ENCODE data around the gene DYNC1LI2.

DYNC1LI2 gene

GRCh38 chr16:66719246-66719645, 32.2 kb downstream of the DYNC1LI2 start:
- Histone ChIP-seq H2BK120ac (ENCODE audit: low read depth, low read length) (no peak overlapping the region), H3K14ac (ENCODE audit: low read length) (no peak overlapping the region), H3K4me3 (ENCODE audit: low read length in 2 of 2) (no peak overlapping the region), H3K9me3 (replicated peaks in 1 of 2; ENCODE audit: control insufficient read depth in 2 of 2, insufficient read depth in 1 of 2, low read depth in 1 of 2, low read length in 2 of 2) (no peaks in the 10 kb centered on the region), H3K4me2 (ENCODE audit: insufficient read depth, low read length, poor library complexity, severe bottlenecking) (no peak overlapping the region), H3K4me1 (ENCODE audit: control insufficient read depth in 2 of 2, insufficient read depth in 1 of 2, low read depth in 1 of 2, low read length in 2 of 2) (no peaks in the 10 kb centered on the region), H3K18ac (ENCODE audit: low read length) (no peak overlapping the region), H3K4ac (ENCODE audit: low read length) (no peak overlapping the region), H3K27ac (replicated peaks; ENCODE audit: low read length) (no peak overlapping the region), H3K9ac (ENCODE audit: low read depth, low read length, poor library complexity) (no peak overlapping the region), H2AK5ac (ENCODE audit: low read depth, low read length) (no peak overlapping the region), H4K91ac (ENCODE audit: low read depth, low read length, poor library complexity) (no peak overlapping the region), H2BK12ac (ENCODE audit: low read length) (no peak overlapping the region), H3K27me3 (ENCODE audit: control insufficient read depth in 3 of 3, insufficient read depth in 3 of 3, low read depth in 1 of 3, low read length in 3 of 3) (no peaks in the 10 kb centered on the region), H2BK5ac (ENCODE audit: low read length) (no peak overlapping the region), H3K23ac (ENCODE audit: low read depth, low read length, poor library complexity) (no peak overlapping the region), H4K8ac (ENCODE audit: low read depth, low read length) (no peak overlapping the region), H2AFZ (ENCODE audit: low read length) (no peak overlapping the region), H3K36me3 (replicated peaks in 1 of 2; ENCODE audit: control insufficient read depth in 2 of 2, insufficient read depth in 2 of 2, low read length in 2 of 2) (peaks cover 15 to 64% of the 10 kb centered on the region in 2 donors), H3K79me1 (ENCODE audit: low read depth, low read length) (no peaks in the 10 kb centered on the region), H2BK15ac (ENCODE audit: low read length) (no peak overlapping the region)
- 100% methylated on average over 1 of the region's 4 CpGs; no CpG with 5 or more reads in 1 of the 2 donors for WGBS, 2 donors (ENCODE audit: extremely low coverage in 2 of 2, insufficient read length in 2 of 2, insufficient replicate concordance in 1 of 2)
- DNase-seq (ENCODE audit: low spot score), result no peak

GRCh38 chr16:66717776-66718175, 33.6 kb downstream of the DYNC1LI2 start:
- no peak for DNase-seq (ENCODE audit: low spot score)
- WGBS, 2 donors (ENCODE audit: extremely low coverage in 2 of 2, insufficient read length in 2 of 2, insufficient replicate concordance in 1 of 2), result no CpG with 5 or more reads among the region's 4 CpGs
- Histone ChIP-seq H3K4me3 (ENCODE audit: low read length in 2 of 2) (no peak overlapping the region), H2BK12ac (ENCODE audit: low read length) (no peak overlapping the region), H3K14ac (ENCODE audit: low read length) (no peak overlapping the region), H2BK15ac (ENCODE audit: low read length) (no peak overlapping the region), H3K27ac (replicated peaks; ENCODE audit: low read length) (peak overlapping the region; percentile 5), H3K9ac (ENCODE audit: low read depth, low read length, poor library complexity) (no peak overlapping the region), H3K4me1 (ENCODE audit: control insufficient read depth in 2 of 2, insufficient read depth in 1 of 2, low read depth in 1 of 2, low read length in 2 of 2) (no peaks in the 10 kb centered on the region), H2AK5ac (ENCODE audit: low read depth, low read length) (no peak overlapping the region), H4K91ac (ENCODE audit: low read depth, low read length, poor library complexity) (no peak overlapping the region), H3K23ac (ENCODE audit: low read depth, low read length, poor library complexity) (no peak overlapping the region), H4K8ac (ENCODE audit: low read depth, low read length) (no peak overlapping the region), H3K79me1 (ENCODE audit: low read depth, low read length) (no peaks in the 10 kb centered on the region), H3K36me3 (replicated peaks in 1 of 2; ENCODE audit: control insufficient read depth in 2 of 2, insufficient read depth in 2 of 2, low read length in 2 of 2) (peaks cover 5 to 49% of the 10 kb centered on the region in 2 donors), H3K9me3 (replicated peaks in 1 of 2; ENCODE audit: control insufficient read depth in 2 of 2, insufficient read depth in 1 of 2, low read depth in 1 of 2, low read length in 2 of 2) (no peaks in the 10 kb centered on the region), H3K4me2 (ENCODE audit: insufficient read depth, low read length, poor library complexity, severe bottlenecking) (no peak overlapping the region), H3K27me3 (ENCODE audit: control insufficient read depth in 3 of 3, insufficient read depth in 3 of 3, low read depth in 1 of 3, low read length in 3 of 3) (no peaks in the 10 kb centered on the region), H3K18ac (ENCODE audit: low read length) (peak overlapping the region; percentile 11), H2BK120ac (ENCODE audit: low read depth, low read length) (no peak overlapping the region), H3K4ac (ENCODE audit: low read length) (no peak overlapping the region), H2BK5ac (ENCODE audit: low read length) (no peak overlapping the region), H2AFZ (ENCODE audit: low read length) (no peak overlapping the region)

DNA sequence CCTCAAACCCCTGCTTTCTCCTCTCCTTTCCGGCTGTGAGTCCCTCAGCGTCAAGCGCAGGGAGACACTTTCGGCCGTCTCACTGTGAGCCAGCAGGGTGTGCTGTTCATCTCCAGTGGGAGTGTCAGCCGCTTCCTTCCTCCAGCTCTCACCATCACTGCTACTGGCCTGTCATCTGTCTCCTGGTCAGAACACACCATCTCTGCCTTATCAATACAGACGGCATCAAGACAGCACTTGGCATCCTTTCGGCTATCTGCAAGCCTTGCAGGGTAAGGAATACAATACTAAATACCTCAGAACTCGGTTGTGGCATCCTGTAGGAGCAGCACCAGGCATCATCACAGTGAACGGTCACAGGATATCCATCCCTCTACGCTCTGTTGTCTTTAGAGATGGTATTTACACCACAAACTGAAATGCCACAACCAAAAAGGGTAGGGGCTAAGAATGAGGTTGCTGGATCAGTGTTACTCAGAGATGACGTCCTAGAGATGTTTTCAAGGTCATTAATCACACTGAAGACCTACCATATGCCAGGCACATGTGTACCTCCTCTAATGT, 34.2 kb downstream of the DYNC1LI2 start:
- no CpG with 5 or more reads among the region's 12 CpGs for WGBS, 2 donors (ENCODE audit: extremely low coverage in 2 of 2, insufficient read length in 2 of 2, insufficient replicate concordance in 1 of 2)
- no peak overlapping the region for H2BK120ac ChIP-seq (ENCODE audit: low read depth, low read length)
- H3K14ac ChIP-seq (ENCODE audit: low read length), result no peak overlapping the region
- H2AK5ac ChIP-seq (ENCODE audit: low read depth, low read length), result no peak overlapping the region
- no peak overlapping the region for H3K4ac ChIP-seq (ENCODE audit: low read length)
- no peak overlapping the region for H3K27ac ChIP-seq (replicated peaks; ENCODE audit: low read length)
- H2BK5ac ChIP-seq (ENCODE audit: low read length), result no peak overlapping the region
- H3K18ac ChIP-seq (ENCODE audit: low read length), result no peak overlapping the region
- DNase-seq (ENCODE audit: low spot score), result no peak
- H3K27me3 ChIP-seq (ENCODE audit: control insufficient read depth in 3 of 3, insufficient read depth in 3 of 3, low read depth in 1 of 3, low read length in 3 of 3), result no peaks in the 10 kb centered on the region
- H2AFZ ChIP-seq (ENCODE audit: low read length), result no peak overlapping the region
- no peak overlapping the region for H4K8ac ChIP-seq (ENCODE audit: low read depth, low read length)
- H2BK12ac ChIP-seq (ENCODE audit: low read length), result no peak overlapping the region
- no peak overlapping the region for H3K4me2 ChIP-seq (ENCODE audit: insufficient read depth, low read length, poor library complexity, severe bottlenecking)
- H3K36me3 ChIP-seq (replicated peaks in 1 of 2; ENCODE audit: control insufficient read depth in 2 of 2, insufficient read depth in 2 of 2, low read length in 2 of 2), result peaks cover 2 to 43% of the 10 kb centered on the region in 2 donors
- no peaks in the 10 kb centered on the region for H3K79me1 ChIP-seq (ENCODE audit: low read depth, low read length)
- no peak overlapping the region for H2BK15ac ChIP-seq (ENCODE audit: low read length)
- H3K9me3 ChIP-seq (replicated peaks in 1 of 2; ENCODE audit: control insufficient read depth in 2 of 2, insufficient read depth in 1 of 2, low read depth in 1 of 2, low read length in 2 of 2), result no peaks in the 10 kb centered on the region
- no peaks in the 10 kb centered on the region for H3K4me1 ChIP-seq (ENCODE audit: control insufficient read depth in 2 of 2, insufficient read depth in 1 of 2, low read depth in 1 of 2, low read length in 2 of 2)
- H3K4me3 ChIP-seq (ENCODE audit: low read length in 2 of 2), result no peak overlapping the region
- no peak overlapping the region for H3K23ac ChIP-seq (ENCODE audit: low read depth, low read length, poor library complexity)
- no peak overlapping the region for H4K91ac ChIP-seq (ENCODE audit: low read depth, low read length, poor library complexity)
- H3K9ac ChIP-seq (ENCODE audit: low read depth, low read length, poor library complexity), result no peak overlapping the region

DNA sequence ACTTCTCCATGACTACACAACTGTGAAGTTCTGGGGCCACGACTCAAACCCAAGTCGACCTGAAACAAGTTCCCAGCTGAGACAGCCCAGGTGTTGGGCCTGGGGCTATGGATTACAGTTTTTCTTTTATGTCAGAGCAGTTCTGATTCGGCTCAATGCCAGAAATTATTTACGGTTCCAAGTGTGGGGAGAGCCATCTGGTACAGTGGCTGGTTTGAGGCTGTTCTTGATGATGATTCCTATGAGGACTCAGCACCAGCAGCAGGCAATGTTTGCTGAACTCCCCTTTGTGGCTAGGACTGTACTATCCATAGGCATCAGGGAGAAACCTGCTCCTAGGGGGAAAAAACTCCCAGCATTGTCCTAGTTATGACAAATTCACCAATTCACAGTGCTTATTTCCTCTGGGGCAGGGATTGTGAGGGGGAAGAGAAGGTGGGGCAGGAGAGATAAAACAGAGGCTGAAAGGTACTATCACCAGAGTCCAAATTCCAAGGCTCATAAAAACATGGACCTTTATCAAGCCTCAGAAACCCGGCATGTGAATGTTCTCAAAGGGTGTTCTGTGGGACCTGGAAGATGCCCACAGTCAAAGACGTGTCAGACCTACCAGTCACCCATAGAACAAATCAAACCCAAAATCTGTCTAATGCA, 36.6 kb downstream of the DYNC1LI2 start:
- no peak overlapping the region for H3K14ac ChIP-seq (ENCODE audit: low read length)
- no peak for DNase-seq (ENCODE audit: low spot score)
- no peak overlapping the region for H4K91ac ChIP-seq (ENCODE audit: low read depth, low read length, poor library complexity)
- no peak overlapping the region for H3K4me2 ChIP-seq (ENCODE audit: insufficient read depth, low read length, poor library complexity, severe bottlenecking)
- peaks cover 0 to 5% of the 10 kb centered on the region in 2 donors for H3K9me3 ChIP-seq (replicated peaks in 1 of 2; ENCODE audit: control insufficient read depth in 2 of 2, insufficient read depth in 1 of 2, low read depth in 1 of 2, low read length in 2 of 2)
- no peaks in the 10 kb centered on the region for H3K4me1 ChIP-seq (ENCODE audit: control insufficient read depth in 2 of 2, insufficient read depth in 1 of 2, low read depth in 1 of 2, low read length in 2 of 2)
- H3K23ac ChIP-seq (ENCODE audit: low read depth, low read length, poor library complexity), result no peak overlapping the region
- peaks cover 0 to 20% of the 10 kb centered on the region in 2 donors for H3K36me3 ChIP-seq (replicated peaks in 1 of 2; ENCODE audit: control insufficient read depth in 2 of 2, insufficient read depth in 2 of 2, low read length in 2 of 2)
- H2BK120ac ChIP-seq (ENCODE audit: low read depth, low read length), result no peak overlapping the region
- H2BK15ac ChIP-seq (ENCODE audit: low read length), result no peak overlapping the region
- H3K4ac ChIP-seq (ENCODE audit: low read length), result no peak overlapping the region
- H3K18ac ChIP-seq (ENCODE audit: low read length), result no peak overlapping the region
- no peak overlapping the region for H3K27ac ChIP-seq (replicated peaks; ENCODE audit: low read length)
- no peak overlapping the region for H2AK5ac ChIP-seq (ENCODE audit: low read depth, low read length)
- H3K27me3 ChIP-seq (ENCODE audit: control insufficient read depth in 3 of 3, insufficient read depth in 3 of 3, low read depth in 1 of 3, low read length in 3 of 3), result no peaks in the 10 kb centered on the region
- H4K8ac ChIP-seq (ENCODE audit: low read depth, low read length), result no peak overlapping the region
- no CpG with 5 or more reads among the region's 6 CpGs for WGBS, 2 donors (ENCODE audit: extremely low coverage in 2 of 2, insufficient read length in 2 of 2, insufficient replicate concordance in 1 of 2)
- no peak overlapping the region for H3K9ac ChIP-seq (ENCODE audit: low read depth, low read length, poor library complexity)
- H3K4me3 ChIP-seq (ENCODE audit: low read length in 2 of 2), result no peak overlapping the region
- H2BK5ac ChIP-seq (ENCODE audit: low read length), result no peak overlapping the region
- H2BK12ac ChIP-seq (ENCODE audit: low read length), result no peak overlapping the region
- no peaks in the 10 kb centered on the region for H3K79me1 ChIP-seq (ENCODE audit: low read depth, low read length)
- no peak overlapping the region for H2AFZ ChIP-seq (ENCODE audit: low read length)
